Midbrain (tissue), 1 donor: ENCODE data around the gene NUTF2.
"Not testable (repeated sequence)": the region's sequence is repeated elsewhere in the genome, so short reads cannot be mapped to it uniquely, and the experiment has no call there.

Experiments used
- DNase-seq: peaks from one replicate; lab custom pipeline; 2025; lab: John Stamatoyannopoulos, UW

The NUTF2 gene

DNA sequence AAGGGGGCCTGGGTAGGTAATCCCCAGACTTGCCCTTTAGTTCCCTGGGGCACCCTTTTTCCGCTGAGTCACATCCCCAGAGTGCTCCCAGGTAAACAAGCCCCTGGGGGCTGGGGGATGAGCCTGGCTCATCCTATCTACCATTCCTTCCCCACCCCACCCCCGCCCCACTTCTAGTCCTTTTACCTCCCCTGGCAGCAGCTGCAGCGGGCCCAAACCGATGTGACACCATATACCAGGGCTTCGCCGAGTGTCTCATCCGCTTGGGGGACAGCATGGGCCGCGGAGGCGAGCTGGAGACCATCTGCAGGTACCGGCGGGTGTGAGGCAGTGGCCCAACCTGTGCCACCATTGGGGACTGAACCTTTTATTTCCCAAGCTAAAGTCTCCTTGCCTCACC, 38.8 kb downstream of the NUTF2 start:
- no peak for DNase-seq

DNA sequence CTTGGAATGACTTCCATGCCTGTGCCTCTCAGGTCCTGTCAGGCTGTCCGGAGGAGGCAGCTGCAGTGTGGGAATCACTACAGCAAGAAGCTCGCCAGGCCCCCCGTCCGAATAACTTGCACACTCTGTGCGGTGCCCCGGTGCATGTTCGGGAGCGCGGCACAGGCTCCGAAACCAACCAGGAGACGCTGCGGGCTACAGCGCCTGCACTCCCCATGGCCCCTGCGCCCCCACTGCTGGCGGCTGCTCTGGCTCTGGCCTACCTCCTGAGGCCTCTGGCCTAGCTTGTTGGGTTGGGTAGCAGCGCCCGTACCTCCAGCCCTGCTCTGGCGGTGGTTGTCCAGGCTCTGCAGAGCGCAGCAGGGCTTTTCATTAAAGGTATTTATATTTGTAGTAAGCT, 39.2 kb downstream of the NUTF2 start:
- no peak for DNase-seq

DNA sequence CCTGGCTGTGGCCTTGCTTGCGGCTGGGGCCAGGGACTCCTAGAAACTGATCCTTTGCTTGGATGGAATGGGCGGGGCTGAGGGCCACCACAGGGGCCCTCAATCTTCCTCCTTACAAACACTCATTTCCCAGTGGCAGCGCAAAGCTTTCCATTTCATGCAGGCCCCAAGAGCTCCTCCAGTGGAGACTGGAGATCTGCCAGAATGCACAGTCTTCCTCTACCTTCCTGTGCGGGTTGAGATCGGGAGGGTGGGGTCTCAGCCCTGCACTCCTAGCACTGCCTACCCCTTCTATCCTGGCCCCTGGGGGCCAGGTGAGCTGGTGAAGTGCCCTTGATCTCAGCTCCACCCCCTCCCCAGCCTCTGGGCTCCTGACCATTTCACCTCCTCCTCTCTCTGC, 39.7 kb downstream of the NUTF2 start:
- DNase-seq = no peak

DNA sequence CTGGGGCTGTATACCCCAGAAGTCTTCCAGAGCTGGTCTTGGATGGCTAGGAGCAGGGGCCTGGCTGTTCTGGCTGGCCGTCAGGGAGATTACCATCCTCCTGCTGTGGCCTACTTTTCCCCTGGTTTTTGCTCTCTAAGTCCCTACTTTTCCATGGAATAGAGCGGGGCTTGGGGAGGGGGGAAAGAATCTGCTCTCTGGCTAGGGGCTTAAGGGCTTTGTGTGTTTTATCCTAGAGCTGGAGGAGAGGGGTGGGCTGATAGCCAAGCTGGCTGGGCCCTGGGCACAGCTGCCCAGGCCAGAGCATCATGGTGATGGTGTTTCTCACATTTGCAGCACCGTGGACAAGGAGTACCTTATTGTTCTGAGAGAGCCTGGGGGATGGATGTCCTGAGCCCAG, 41.6 kb downstream of the NUTF2 start:
- no peak for DNase-seq

DNA sequence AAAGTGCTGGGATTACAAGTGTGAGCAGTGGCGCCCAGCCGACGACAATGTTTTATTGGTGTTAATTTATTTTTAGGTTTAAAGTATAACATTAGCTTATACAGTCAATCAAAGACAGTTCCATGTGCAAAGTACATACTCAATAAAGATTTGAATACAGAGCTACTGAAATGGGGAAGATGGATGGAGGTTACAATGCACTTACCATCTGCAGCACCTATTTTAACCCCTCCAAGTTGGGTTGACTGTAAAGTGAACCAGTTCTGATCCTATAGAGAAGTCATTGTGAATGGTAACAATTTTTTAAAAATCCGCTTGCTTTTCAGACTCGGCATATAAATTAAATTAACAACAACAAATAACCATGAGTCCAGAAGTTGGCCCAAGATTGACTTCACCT, 45.6 kb downstream of the NUTF2 start:
- no peak for DNase-seq

DNA sequence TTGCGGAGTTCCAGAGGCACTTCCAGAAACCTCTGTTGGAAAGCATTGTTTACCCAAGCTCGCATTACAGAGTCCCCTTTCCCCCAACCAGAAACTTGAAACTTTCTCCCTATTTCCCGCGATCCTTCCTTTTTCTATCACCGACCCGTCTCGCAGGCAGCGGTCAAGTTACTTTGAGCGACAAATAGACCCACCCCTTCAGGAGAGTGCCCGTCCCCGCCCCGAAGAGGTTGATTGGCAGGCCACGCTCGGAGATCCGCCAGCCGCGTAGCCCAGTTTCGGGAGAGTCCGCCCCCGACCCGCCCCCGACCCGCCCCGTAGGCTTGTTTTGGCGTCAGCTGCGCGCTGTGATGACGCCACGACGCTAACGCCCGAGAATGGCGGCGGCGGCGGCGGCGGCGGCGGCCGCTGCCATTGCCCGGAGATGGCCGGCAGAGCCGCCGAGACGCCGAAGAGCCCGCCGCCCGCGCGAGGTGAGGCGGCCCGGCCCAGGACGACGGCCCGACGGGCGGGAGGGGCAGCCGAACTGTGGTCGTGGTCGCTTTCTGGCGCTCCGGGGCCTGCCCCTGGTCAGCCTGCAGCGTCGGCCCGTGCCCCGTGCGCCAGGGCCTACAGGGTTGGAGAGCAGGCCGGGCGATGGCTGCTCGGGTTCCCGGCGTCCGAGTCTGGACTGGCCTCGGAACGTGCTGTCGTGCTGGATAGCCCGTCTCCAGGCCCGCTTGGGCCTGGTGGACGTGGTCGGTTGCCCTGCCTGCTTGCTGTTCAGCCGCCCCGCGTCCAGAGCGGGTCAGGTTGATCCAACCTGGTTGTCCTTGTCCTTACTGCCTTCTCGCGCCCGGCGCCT, 46.4 kb downstream of the NUTF2 start, which contains the start of gene PSKH1:
Gene PSKH1, plus strand, starts transcription at position 356 of the 844 bp plus-strand sequence. CDS start 15,496 bp downstream, outside the sequence.
- DNase-seq = peak; percentile 99

DNA sequence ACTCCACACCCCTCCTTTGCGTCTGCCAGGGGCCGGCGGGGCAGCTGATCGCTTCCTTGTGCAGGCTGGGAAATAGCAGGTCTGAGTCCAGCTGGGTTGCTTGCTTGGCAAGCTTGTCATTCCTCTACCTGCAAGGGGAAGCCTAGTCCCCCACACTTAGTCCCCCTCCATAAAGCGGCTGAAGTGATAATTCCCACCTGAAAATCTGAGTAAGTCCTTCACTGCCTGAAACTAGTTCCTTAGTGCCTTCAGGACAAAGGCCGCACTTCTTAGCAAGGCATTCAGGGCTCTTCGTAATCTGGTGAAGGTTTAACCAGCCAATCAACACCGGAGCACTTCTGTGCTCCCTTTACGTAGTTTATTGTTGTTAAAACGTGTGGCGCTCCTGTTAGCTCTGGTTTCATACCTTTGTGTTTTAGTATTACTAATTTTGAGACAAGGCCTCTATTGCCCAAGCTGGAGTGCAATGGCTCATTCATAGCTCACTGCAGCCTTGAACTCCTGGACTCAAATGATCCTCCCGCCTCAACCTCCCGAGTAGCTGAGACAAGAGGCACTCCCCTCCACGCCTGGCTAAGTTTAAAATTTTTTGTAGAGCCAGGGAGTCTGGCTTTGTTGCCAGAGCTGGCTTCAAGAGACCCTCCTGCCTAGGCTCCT, 47.1 kb downstream of the NUTF2 start:
- no peak for DNase-seq

DNA sequence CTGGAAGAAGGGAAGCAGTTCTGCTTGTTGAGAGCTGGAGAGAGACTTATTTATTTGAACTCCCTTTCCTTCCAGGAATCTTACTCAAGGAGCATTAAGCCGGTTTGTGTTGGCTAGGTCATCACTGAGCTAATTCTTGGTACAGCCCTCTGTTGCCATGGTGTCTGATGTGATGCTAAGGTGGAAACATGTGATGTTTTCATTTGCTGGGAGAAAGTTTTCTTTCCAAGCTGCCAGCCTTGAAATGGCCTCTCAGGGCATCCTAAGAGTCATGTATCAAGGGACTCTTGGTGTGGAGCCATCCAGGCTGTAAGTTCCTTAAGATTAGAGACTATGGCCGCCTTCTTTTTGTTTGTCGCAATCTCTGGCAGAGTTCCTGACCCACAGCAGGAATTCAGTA, 50.5 kb downstream of the NUTF2 start:
- peak; percentile 54 for DNase-seq

DNA sequence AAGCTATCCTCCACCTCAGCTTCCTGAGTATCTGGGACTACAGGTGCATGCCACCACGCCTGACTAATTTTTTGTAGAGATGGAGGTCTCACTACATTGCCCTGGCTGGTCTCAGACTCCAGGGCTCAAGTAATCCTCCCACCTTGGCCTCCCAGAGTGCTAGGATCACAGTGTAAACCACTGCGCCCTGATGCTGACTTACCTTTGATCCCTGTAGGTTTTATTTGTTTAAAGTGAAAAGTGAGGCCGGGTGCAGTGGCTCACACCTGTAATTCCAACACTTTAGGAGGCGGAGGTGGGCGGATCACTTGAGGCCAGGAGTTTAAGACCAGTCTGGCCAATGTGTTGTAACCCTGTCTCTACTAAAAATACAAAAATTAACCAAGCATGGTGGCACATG, 55.0 kb downstream of the NUTF2 start:
- no peak for DNase-seq

DNA sequence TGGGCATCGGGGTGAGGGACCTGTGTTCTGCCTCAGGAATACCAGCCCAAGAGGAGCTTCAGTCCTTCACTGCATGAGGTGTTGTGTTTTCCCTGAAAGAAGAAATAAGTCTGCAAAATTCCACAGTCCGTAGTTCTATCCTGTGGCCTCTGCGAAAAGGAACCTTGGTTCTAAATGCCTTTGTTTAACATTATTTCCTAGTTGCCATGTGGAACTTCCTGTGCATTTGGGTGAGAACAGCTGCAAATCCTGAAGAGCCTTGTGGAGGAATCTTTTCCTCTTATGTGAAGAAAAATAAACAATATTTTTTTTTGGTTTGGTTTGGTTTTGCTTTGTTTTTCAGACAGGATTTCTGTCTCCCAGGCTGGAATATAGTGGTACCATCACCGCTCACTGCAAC, 56.1 kb downstream of the NUTF2 start:
- DNase-seq = no peak

DNA sequence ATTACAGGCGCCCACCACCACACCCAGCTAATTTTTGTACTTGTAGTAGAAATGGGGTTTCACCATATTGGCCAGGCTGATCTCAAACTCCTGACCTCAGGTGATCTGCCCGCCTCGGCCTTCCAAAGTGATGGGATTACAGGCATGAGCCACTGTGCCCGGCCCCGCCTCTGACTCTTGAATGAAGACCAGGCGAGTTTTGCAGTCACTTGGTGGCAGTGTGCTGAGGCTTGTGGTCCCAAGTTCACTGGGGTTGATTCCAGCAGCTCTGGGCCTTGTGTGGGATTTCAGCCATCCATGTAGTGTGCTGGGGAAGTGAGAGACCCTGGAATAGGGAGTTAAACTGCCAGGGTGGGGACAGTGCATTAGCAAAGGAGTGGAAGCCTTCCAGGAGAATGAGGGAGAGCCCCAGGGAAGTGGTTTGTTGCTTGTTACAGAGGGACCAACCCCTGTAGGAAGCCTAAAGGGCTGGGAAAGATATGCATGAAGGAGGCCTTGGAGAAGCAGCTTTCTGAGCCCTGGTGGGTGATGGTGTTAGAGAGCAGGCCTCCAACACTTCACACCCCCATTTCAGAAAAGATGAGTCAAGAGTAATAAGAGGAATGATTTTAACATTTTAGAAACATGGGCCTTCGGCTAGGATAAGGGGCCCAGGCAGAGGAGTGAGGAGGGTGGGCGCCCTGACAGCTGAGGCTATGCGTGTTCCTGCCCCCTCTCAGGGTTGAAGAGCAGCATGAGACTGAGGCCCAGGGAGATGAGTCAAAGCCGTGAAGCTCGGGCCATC, 60.9 kb downstream of the NUTF2 start:
- no peak for DNase-seq

DNA sequence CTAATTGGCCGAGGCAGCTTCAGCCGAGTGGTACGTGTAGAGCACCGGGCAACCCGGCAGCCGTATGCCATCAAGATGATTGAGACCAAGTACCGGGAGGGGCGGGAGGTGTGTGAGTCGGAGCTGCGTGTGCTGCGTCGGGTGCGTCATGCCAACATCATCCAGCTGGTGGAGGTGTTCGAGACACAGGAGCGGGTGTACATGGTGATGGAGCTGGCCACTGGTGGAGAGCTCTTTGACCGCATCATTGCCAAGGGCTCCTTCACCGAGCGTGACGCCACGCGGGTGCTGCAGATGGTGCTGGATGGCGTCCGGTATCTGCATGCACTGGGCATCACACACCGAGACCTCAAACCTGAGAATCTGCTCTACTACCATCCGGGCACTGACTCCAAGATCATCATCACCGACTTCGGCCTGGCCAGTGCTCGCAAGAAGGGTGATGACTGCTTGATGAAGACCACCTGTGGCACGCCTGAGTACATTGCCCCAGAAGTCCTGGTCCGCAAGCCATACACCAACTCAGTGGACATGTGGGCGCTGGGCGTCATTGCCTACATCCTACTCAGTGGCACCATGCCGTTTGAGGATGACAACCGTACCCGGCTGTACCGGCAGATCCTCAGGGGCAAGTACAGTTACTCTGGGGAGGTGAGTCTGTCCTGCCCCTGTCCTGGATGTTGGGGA, 62.5 kb downstream of the NUTF2 start:
- DNase-seq = no peak

DNA sequence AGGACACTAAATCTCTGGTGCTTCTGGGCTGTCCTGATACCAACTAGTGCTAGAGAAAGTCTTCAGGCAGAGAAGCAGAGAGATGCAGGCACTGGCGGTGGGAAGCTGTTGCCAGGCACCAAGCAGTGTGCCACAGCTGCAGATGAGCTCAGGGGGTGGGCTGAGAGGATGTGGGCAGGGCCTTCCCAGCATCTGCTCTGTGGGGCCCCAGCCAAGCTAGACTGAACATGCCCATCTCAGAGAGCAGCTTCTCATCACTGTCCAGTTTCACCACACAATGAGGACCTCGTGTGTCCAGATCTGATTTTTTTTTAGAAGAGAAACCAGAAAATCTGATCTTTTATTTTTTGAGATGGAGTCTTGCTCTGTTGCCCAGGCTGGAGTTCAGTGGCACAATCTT, 63.4 kb downstream of the NUTF2 start:
- peak; percentile 87 for DNase-seq

DNA sequence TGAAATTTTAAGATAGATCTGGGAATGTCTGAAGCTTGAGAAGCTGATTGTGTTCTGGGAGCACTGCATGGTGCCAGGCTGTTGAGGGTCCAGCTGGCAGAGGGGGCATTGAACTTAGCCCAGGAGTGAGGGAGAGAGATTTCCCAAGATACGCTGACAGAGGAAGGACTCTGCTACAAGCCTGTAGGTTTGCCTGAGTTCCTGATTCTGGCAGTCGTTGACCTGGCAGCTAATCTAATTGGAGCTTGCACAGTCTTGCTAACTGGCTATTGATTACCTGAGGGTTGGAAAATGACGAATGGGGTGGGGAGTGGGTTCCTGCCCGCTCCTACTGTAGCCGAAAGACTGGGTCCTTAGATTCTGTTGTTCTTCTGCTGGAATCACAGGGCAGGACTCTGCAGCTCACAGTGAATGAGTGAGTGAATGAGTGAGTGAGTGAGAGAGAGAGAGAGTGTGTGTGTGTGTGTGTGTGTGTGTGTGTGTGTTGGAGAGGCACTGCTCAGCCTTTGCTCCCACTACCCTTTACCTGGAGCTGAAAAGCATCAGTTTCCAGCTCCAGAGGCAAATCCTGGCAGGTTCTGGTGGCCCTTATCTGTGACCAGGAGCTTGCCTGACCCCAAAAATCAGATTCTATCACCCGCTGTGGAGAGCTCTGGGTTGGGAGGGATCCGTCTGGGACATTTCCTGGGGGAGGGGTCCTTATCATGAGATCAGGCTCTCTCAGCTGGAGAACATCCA, 68.2 kb downstream of the NUTF2 start:
- no peak for DNase-seq

DNA sequence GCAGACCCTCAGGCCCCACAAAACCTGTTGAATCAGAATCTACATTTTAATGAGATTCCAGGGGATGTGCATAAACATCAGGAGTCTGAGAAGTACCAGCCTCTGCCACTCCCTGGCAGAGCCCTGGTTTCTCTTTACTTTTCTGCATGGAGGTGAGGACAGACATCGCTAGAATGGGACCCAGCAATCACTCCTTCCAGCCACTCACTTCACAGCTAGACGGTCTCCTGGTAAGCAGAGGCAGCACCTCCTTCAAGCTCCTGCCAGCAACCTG, 68.7 kb downstream of the NUTF2 start:
- DNase-seq = not testable (repeated sequence)

DNA sequence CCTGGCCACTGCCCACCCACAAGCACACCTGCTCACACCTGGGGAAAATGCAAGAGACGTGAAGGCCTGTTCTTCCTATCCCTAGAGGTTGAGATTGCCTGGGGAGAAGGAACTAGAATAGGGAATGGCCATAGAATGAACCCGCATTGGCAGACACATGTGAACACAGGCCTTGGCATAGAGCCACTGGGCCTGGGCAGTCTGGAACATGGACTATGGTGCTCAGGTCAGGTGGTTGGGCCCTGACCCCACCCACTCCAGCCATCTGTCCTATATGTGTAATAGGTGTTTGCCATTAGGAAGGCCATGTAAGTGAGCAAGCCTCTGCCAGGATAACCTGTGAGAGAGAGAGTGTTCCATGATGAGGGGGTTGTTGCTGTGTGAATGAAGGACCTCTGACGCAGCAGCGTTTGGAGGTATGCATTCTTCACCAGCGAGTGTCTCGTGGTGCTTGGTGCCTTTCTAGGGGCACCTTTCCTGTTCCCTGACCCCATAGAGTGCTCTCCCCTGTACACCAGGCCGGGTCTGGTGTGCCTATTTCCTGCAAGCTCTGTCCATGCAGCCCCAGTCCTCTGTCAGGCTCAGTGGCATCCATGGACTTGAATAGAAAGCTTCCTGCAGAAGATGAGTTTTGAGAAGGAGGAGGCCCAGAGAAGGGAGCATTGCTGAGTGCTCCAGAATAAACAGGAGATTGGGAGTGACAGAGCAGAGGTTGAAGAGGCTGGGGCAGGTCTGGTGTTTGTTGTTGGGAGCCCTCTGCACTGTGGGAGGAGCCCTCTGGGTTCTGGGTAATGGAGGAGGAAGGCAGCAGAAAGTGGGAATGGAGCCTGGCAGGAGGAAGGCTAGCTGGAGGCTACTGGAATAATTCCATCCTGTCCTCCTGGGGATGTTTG, 69.3 kb downstream of the NUTF2 start:
- no peak for DNase-seq

DNA sequence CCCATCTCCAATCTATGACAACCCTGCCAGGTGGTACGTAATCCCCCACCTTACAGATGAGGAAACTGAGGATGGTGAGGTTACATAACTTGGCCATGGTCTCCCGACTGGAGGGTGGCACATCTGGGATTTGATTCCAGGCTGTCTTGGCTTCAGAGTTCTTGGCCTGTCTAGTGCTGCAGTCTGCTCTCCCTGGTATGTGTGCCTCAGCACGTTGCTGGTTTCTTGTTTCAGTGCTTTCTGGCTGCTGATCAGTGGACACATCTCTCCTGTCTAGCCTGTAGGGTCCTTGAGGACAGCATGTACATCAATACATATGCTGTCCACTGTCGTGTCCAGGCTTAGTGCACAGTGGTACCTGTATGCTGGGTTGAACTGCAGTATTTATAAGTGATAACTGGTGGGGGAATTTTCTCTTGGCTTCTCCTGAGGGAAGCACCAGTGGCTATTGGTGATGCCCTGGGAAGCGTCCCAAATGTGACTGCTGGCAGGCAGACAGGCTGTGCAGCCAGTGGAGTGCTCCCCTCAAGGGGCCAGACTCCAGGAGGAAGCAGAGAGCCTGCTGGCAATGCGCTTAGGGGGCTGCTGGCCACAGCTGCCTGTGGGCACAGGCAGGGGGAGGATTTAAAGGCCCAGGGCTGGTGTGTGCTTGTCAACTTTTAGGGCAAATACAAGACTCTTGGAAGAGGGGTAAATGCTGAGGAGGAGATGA, 70.6 kb downstream of the NUTF2 start:
- DNase-seq = peak; percentile 65

DNA sequence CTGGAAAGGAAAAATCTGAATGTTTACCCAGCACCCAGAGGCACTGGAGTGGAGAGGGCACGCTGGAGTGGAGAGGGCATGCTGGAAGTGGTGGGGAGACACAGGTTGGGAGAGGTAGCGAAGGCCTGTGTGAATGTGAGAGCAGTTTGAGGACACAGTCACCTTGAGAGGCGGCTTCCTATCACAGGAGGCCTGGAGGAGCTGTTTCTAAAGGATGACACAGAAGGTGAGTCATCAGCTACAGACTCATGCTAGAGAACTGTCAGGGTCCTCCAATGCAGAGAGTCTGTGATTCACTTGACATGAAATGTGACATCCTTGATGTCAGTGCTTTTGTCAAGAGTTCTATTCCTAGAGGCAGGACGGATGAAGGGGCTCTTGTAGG, 71.1 kb downstream of the NUTF2 start:
- no peak for DNase-seq

DNA sequence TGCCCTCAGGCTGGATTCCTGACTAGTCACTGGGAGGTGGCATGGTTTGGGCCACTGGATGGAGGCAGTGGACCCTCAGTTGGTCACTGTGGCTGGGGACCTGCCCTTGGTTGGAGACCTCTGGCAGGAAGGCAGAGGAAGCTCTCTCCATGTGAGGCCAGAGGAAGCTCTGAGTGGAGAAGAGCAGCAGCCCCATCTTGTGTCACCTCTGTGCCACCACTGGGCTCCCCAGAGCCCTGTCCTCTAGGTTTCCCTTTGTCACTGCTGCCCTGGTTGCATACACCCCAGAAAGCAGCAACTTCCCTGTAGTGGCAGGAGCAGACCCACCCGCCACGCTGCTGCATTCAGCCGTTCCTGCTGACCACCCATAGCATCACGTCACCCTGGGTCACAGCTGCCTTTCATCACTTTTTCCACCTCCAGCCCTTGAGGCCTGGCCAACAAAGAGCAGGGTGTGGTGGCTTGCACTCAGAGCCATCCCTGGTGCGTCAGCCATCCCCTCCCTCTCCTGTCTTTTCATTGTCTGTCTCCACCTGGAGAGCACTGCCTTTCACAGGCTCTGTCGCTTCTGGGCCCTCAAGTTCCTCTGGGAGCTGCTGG, 73.0 kb downstream of the NUTF2 start:
- no peak for DNase-seq
